Adrenal gland (tissue), 12 donors: ENCODE results near the gene NUDT4. TPM values are rescaled to one million over a fixed set of nuclear protein-coding genes. Genes with fewer than 3 reads are reported as not detected.

ENCODE experiments used
- DNase-seq, 7 donors: peaks; one replicate each; pipeline ENCODE4 v3.0.0-alpha.2; 2019 to 2020
- H3K27ac ChIP-seq, 5 donors: fragments of 200-600 bp; sonication (generic) in 4 of 5; 1 replicate in 3 of 5; 2 replicates in 2 of 5; pipeline versions ENCODE4 v1.5.1 to v1.8.0; 2016 to 2020; ENCODE audit warnings: mild to moderate bottlenecking in 1 of 5
- H3K27me3 ChIP-seq: fragments of 200-600 bp; 2 replicates; pipeline ENCODE4 v1.8.0; 2021
- H3K36me3 ChIP-seq, 2 donors: fragments of 200-600 bp; replicated peaks in 1 of 2; 1 replicate in 1 of 2; 2 replicates in 1 of 2; pipeline versions ENCODE4 v1.5.1 to v1.8.0; 2018 to 2022
- H3K4me1 ChIP-seq, 2 donors: fragments of 200-600 bp; replicated peaks in 1 of 2; 1 replicate in 1 of 2; 2 replicates in 1 of 2; pipeline versions ENCODE4 v1.5.1 to v1.8.0; 2018 to 2021
- H3K4me3 ChIP-seq, 4 donors: fragments of 200-600 bp; sonication (generic) in 3 of 4; one replicate each; pipeline ENCODE4 v1.5.1; 2016 to 2018
- H3K9me3 ChIP-seq, 3 donors: fragments of 200-600 bp; sonication (generic) in 1 of 3; replicated peaks in 1 of 3; 1 replicate in 2 of 3; 2 replicates in 1 of 3; pipeline versions ENCODE4 v1.5.1 to v1.8.0; 2016 to 2021
- POLR2A ChIP-seq, 2 donors: fragments of 450-650 bp; IDR thresholded peaks; one replicate each; pipeline ENCODE4 v1.6.1; 2017; ENCODE audit warnings: antibody characterized with exemption in 2 of 2, mild to moderate bottlenecking in 2 of 2, moderate library complexity in 1 of 2
- WGBS, 4 donors: extraction: QIAGEN DNeasy Blood & Tissue Kit in 2 of 4; methylation state at CpG; one replicate each; pipeline versions ENCODE4 v1.1.5 to v1.1.7; 2013 to 2017; 5-methylcytosine and 5-hydroxymethylcytosine counted together
- intact Hi-C, 2 donors: fragments of 100-400 bp; cut with DNase I; formaldehyde crosslinking; loops; one replicate each; pipeline versions ENCODE4 v1.14.1 to v1.15.0; 2022 to 2023
- polyA plus RNA-seq, 3 donors: library from polyadenylated mRNA; stranded (reverse); fragments of 200-250 nt in 2 of 3; fragments of 350-450 nt in 1 of 3; fragmentation: Illumina TruSeq in 1 of 3; extraction: RNeasy Lipid Tissue Mini Kit (QIAGEN cat#74804) in 1 of 3; gene quantifications; one replicate each; pipeline ENCODE4 v1.2.3, GENCODE V29; 2013 to 2014
- total RNA-seq, 9 donors: library from RNA; depleted of rRNA in 4 of 9; stranded (reverse); fragments of >200 nt in 4 of 9; fragments of 120-200 nt in 1 of 9; fragmentation: NEBNext Ultra II Directional in 1 of 9; extraction: Animal tissue kit (Norgen Biotek cat#: 25700) in 1 of 9; gene quantifications; one replicate each; pipeline versions ENCODE4 v1.1.0 to v1.2.4, GENCODE V29; 2013 to 2023
- TF ChIP-seq, protein P1 (sequence below), 6 experiments: fragments of 450-650 bp in 4 of 6; fragments of 200-600 bp in 2 of 6; sonication (generic) in 1 of 6; IDR thresholded peaks; 1 replicate in 5 of 6; 2 replicates in 1 of 6; pipeline versions ENCODE4 v1.5.1 to v1.8.0; 2016 to 2021; ENCODE audit warnings: antibody characterized with exemption in 6 of 6, mild to moderate bottlenecking in 2 of 6, moderate library complexity in 1 of 6
- donor health status: healthy with polysubstance abuse.
- donor health status: Bipolar disorder and iron deficiency.
- donor health status: DM: yes; HTN: yes; CAD: no.
- donor health status: DM: no; HTN: no; CAD: no.
- donor health status: DM: no; HTN: no; CAD: no.
- donor health status: DM: yes; HTN: yes; CAD: no.

The NUDT4 gene
- total and polyA plus RNA-seq, 12 donors = 23.0 to 195 (median 137) TPM

DNA sequence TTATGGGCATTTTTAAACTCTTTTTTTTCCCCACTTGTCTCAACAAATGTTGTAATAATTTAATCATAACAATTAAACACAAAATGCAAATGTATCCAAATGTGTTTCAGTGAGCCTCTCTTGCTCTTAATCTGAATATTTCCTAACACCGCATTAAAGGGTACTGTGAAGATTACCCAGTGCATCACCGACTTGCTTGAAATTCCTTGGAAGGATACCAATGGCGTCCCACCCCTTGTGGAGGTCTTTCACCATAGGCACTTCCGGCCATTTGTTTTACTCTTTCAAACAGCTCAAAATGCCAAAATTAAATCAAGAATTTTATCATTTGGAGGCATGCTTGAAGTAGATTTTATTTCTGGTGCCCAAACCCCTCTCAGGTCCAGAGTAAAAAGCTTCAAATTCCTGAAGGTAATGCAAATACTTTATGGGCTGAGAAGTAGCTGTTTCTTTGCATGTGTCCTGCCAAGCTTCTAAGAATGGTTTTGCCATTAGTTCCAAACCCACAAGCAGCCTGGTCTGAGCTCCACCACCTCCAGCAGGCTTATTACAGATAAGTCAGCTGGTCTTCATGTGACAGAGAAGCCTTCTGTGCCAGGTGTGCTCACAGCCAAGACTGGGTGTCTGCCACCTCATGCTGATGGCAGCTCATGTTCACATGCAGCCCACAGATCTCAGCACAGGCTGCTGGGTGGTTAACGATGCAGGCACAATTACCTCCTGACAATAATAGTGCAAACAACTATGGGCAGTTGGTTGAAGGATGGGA lies 16.4 kb upstream of the NUDT4 start:
- 83 to 92% (median 89%) methylated on average over 5 of the region's 5 CpGs for whole genome bisulfite sequencing, 4 donors
- H3K4me1 ChIP-seq = peaks cover 0 to 10% of the 10 kb centered on the region in 2 donors
- intact Hi-C loops = no loop called here
- no peak for DNase-seq
- H3K9me3 ChIP-seq = no peaks in the 10 kb centered on the region
- H3K27me3 ChIP-seq = no peaks in the 10 kb centered on the region
- TF ChIP-seq POLR2A (IDR thresholded peaks at IDR 0.05) = no peak
- TF ChIP-seq, protein P1, sequence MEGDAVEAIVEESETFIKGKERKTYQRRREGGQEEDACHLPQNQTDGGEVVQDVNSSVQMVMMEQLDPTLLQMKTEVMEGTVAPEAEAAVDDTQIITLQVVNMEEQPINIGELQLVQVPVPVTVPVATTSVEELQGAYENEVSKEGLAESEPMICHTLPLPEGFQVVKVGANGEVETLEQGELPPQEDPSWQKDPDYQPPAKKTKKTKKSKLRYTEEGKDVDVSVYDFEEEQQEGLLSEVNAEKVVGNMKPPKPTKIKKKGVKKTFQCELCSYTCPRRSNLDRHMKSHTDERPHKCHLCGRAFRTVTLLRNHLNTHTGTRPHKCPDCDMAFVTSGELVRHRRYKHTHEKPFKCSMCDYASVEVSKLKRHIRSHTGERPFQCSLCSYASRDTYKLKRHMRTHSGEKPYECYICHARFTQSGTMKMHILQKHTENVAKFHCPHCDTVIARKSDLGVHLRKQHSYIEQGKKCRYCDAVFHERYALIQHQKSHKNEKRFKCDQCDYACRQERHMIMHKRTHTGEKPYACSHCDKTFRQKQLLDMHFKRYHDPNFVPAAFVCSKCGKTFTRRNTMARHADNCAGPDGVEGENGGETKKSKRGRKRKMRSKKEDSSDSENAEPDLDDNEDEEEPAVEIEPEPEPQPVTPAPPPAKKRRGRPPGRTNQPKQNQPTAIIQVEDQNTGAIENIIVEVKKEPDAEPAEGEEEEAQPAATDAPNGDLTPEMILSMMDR (IDR thresholded peaks at IDR 0.05) = no peak
- no peak overlapping the region for H3K4me3 ChIP-seq
- H3K36me3 ChIP-seq = no peaks in the 10 kb centered on the region
- H3K27ac ChIP-seq = no peak overlapping the region

GRCh38 chr12:93363841-93364297 lies 13.9 kb upstream of the NUDT4 start:
- TF ChIP-seq, protein P1 (IDR thresholded peaks at IDR 0.05) = no peak
- TF ChIP-seq POLR2A (IDR thresholded peaks at IDR 0.05) = no peak
- WGBS, 4 donors = 55 to 78% (median 74%) methylated on average over 3 of the region's 3 CpGs
- Histone ChIP-seq H3K4me1 (peaks cover 0 to 7% of the 10 kb centered on the region in 2 donors), H3K27me3 (no peaks in the 10 kb centered on the region), H3K27ac (no peak overlapping the region), H3K9me3 (no peaks in the 10 kb centered on the region), H3K36me3 (no peaks in the 10 kb centered on the region), H3K4me3 (no peak overlapping the region)
- no peak for DNase-seq
- intact Hi-C loops = no loop called here

- no peak overlapping the region for H3K27ac ChIP-seq
- 76 to 86% (median 81%) methylated on average over 7 of the region's 7 CpGs for WGBS, 4 donors
Observed at GRCh38 chr12:93365616-93366405, 11.9 kb upstream of the NUDT4 start.

DNA sequence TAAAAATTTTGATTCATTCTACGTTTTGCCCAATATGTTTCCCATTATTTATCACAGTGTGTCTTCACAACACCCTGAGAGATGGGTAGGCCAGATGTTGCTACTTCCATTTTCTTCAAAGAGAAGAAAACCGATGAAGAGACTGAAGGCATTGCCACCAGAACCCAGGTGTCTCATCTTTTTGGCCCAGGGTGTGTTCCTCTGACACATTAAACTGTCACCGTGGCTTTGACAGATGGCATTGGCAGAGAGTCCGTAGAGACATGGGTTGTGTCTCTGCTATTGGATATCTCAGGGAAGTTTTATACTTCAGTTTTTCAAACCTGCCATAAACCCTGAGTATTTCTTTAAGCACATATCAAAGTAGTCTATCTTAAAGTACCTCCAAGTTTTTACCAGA lies 11.3 kb upstream of the NUDT4 start:
- Histone ChIP-seq H3K4me3 (no peak overlapping the region), H3K27ac (no peak overlapping the region), H3K9me3 (no peaks in the 10 kb centered on the region), H3K36me3 (no peaks in the 10 kb centered on the region), H3K27me3 (no peaks in the 10 kb centered on the region), H3K4me1 (no peaks in the 10 kb centered on the region)
- 90 to 93% (median 91%) methylated on average over 4 of the region's 4 CpGs for WGBS, 4 donors
- intact Hi-C loops = no loop called here
- TF ChIP-seq, protein P1 (IDR thresholded peaks at IDR 0.05) = no peak
- no peak for TF ChIP-seq POLR2A (IDR thresholded peaks at IDR 0.05)
- no peak for DNase-seq

More at GRCh38 chr12:93365616-93366405, 11.9 kb upstream of the NUDT4 start:
- Histone ChIP-seq H3K36me3 (no peaks in the 10 kb centered on the region), H3K4me1 (no peaks in the 10 kb centered on the region), H3K4me3 (no peak overlapping the region), H3K27me3 (no peaks in the 10 kb centered on the region), H3K9me3 (no peaks in the 10 kb centered on the region)
- no peak for TF ChIP-seq POLR2A (IDR thresholded peaks at IDR 0.05)
- TF ChIP-seq, protein P1 (IDR thresholded peaks at IDR 0.05) = no peak
- intact Hi-C loops = no loop called here
- DNase-seq = no peak
